ENCODE data around the gene TMEM201. TPM values are rescaled to one million over a fixed set of nuclear protein-coding genes. Genes with fewer than 3 reads are reported as not detected.

The TMEM201 gene
- total and polyA plus RNA-seq, 9 of the 15 experiments (the other 6 are each of a cell fraction or from before 2014, with no cell fraction given): 0.42 to 51.3 (median 7.4) TPM

DNA sequence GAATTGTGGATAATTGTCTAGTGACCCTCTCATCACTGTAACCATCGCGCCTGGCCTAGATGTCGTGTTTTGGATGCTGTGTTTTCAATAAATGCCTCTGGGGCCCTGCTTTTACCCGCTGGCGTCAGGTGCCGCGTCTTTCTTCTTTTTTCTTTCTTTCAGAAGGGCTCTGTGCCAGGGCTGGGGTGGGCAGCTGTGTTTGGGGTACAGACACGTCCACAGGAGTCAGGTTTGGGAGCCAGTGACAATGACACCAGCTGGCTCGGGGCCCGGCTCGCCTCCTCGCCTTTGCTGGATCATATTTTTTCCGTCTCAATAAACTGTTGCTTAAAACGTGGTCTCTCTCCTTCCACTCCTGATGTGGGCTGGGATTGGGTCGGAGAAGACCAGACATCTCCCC lies 16.1 kb downstream of the TMEM201 start:
- Histone ChIP-seq H3K4me1 (replicated peaks in 1 of 2; ENCODE audit: control insufficient read depth in 2 of 2, insufficient read depth in 2 of 2, low read length in 2 of 2) (peaks cover 0 to 10% of the 10 kb centered on the region in 2 experiments; a peak in 1 of 5 replicates), H3K9me1 (ENCODE audit: control insufficient read depth, insufficient read depth, low read length) (peaks cover 3% of the 10 kb centered on the region), H3K27me3 (ENCODE audit: control insufficient read depth in 2 of 2, insufficient read depth in 2 of 2, low read length in 2 of 2) (no peaks in the 10 kb centered on the region), H3K4me3 (no peak overlapping the region), H3K4me2 (ENCODE audit: insufficient read depth, low read length) (no peak overlapping the region), H2AFZ (ENCODE audit: low read depth, low read length) (no peak overlapping the region), H3K36me3 (ENCODE audit: control insufficient read depth, insufficient read depth, low read length) (peaks cover 97% of the 10 kb centered on the region; the same call in 2 of the 3 replicates), H4K20me1 (replicated peaks; ENCODE audit: control insufficient read depth, insufficient read depth, low read length) (peaks cover 3% of the 10 kb centered on the region; the same call in 1 of the 2 replicates), H3K9ac (ENCODE audit: insufficient read depth in 1 of 2, low read depth in 2 of 2, low read length in 2 of 2) (0 out of 4 replicates have a peak overlapping the region, but pooled peaks of 1 of the 2 experiments have one; percentile 20), H3K79me2 (ENCODE audit: control insufficient read depth, insufficient read depth, low read length) (no peaks in the 10 kb centered on the region), H3K9me3 (replicated peaks; ENCODE audit: control insufficient read depth, insufficient read depth, low read depth, low read length) (no peaks in the 10 kb centered on the region), H3K27ac (ENCODE audit: extremely low read depth, low read depth, low read length) (no peak overlapping the region)
- no peak for FAIRE-seq
- no peak for DNase-seq (ENCODE audit: extremely low read depth in 1 of 4, low spot score in 3 of 4)
- ATAC-seq: no peak
- intact Hi-C loops (cut with micrococcal nuclease): no loop called here
- WGBS (ENCODE audit: insufficient coverage, low coverage, missing lambda C conversion rate): 89% methylated on average over 14 of the region's 15 CpGs
- ChIA-PET POLR2A (interaction anchor here (2.2 kb wide), 1 partner anchor 11 kb away, joined by 6 read pairs; no protein-coding TSS in a partner anchor), CTCF (ENCODE audit: low intra/inter-chr PET ratio) (no interaction called here)
- in situ Hi-C loops (cut with MboI): no loop called here
- no TSS peak for BruUV-seq (replicated peaks)
- no peak for TF ChIP-seq TBL1XR1 (IDR thresholded peaks at IDR 0.05; ENCODE audit: low read length in 2 of 2)
- TF ChIP-seq NFYB (IDR thresholded peaks at IDR 0.05; ENCODE audit: extremely low read depth, insufficient read length): no peak

DNA sequence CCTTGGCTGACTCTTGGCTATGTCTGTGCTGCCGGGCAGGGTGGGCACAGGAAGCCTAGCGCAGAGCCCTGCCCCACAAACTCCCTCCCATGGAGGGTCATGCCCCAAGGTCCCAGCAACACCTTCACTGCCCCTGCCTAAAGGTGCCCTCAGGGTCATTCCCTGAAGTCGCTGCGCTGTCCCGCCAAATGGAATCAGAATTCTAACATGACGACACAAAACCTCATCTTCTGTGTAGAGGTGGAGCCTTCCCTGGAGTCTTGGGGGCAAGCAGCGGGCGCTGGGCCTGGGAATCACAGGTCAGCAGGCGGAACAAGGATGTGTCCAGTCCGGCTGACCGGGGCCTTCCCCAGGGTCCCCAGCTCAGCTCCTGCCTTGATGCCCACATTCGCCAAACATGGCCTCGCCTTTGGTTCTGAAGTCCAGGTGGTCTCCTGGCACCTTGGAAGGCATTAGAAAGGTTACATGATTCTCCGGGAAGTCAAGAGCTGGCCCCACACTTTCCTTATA lies 17.3 kb downstream of the TMEM201 start:
- FAIRE-seq: no peak

More for the DNA sequence above, 17.3 kb downstream of the TMEM201 start:
- ATAC-seq: no peak
- in situ Hi-C loops (cut with MboI): no loop called here
- H3K27ac ChIP-seq (ENCODE audit: extremely low read depth, low read depth, low read length): no peak overlapping the region
- H3K4me2 ChIP-seq (ENCODE audit: insufficient read depth, low read length): no peak overlapping the region
- H3K9ac ChIP-seq (ENCODE audit: insufficient read depth in 1 of 2, low read depth in 2 of 2, low read length in 2 of 2): peak overlapping the region in 1 of 2 experiments; percentile 29; a peak in 1 of 4 replicates
- H4K20me1 ChIP-seq (replicated peaks; ENCODE audit: control insufficient read depth, insufficient read depth, low read length): peaks cover 3% of the 10 kb centered on the region; the same call in 1 of the 2 replicates
- peaks cover 97% of the 10 kb centered on the region; the same call in 2 of the 3 replicates for H3K36me3 ChIP-seq (ENCODE audit: control insufficient read depth, insufficient read depth, low read length)
- H3K4me1 ChIP-seq (replicated peaks in 1 of 2; ENCODE audit: control insufficient read depth in 2 of 2, insufficient read depth in 2 of 2, low read length in 2 of 2): peaks cover 0 to 14% of the 10 kb centered on the region in 2 experiments; a peak in 1 of 5 replicates
- intact Hi-C loops (cut with micrococcal nuclease): no loop called here
- H3K9me3 ChIP-seq (replicated peaks; ENCODE audit: control insufficient read depth, insufficient read depth, low read depth, low read length): no peaks in the 10 kb centered on the region
- peaks cover 3% of the 10 kb centered on the region for H3K9me1 ChIP-seq (ENCODE audit: control insufficient read depth, insufficient read depth, low read length)
- H2AFZ ChIP-seq (ENCODE audit: low read depth, low read length): no peak overlapping the region
- POLR2A ChIA-PET: interaction anchor here (0.5 to 3.0 kb wide), 5 partner anchors 10 to 601 kb away, joined by 3 to 17 read pairs (median 3); no protein-coding TSS in a partner anchor
- no peak overlapping the region for H3K4me3 ChIP-seq
- no TSS peak for BruUV-seq (replicated peaks)
- CTCF ChIA-PET (ENCODE audit: low intra/inter-chr PET ratio): no interaction called here
- 98% methylated on average over 14 of the region's 14 CpGs for WGBS (ENCODE audit: insufficient coverage, low coverage, missing lambda C conversion rate)
- DNase-seq (ENCODE audit: extremely low read depth in 1 of 4, low spot score in 3 of 4): no peak
- H3K79me2 ChIP-seq (ENCODE audit: control insufficient read depth, insufficient read depth, low read length): no peaks in the 10 kb centered on the region
- no peaks in the 10 kb centered on the region for H3K27me3 ChIP-seq (ENCODE audit: control insufficient read depth in 2 of 2, insufficient read depth in 2 of 2, low read length in 2 of 2)
- TF ChIP-seq KDM1A (IDR thresholded peaks at IDR 0.05) (no peak), POLR2G (IDR thresholded peaks at IDR 0.05; ENCODE audit: low read depth, low read length) (peak; percentile 7; the same call in 1 of the 2 replicates), ZNF699 (CRISPR knock-in tag; IDR thresholded peaks at IDR 0.05; ENCODE audit: insufficient replicate concordance) (no peak), RBM22 (IDR thresholded peaks at IDR 0.05; ENCODE audit: low read depth, low read length, poor library complexity, severe bottlenecking) (peak; percentile 19), TFAM (CRISPR knock-in tag; conservative IDR thresholded peaks at IDR 0.05) (no peak)

All from K562 (cell line).